Right lobe of liver (tissue), 4 donors: ENCODE data around the gene LIMK1.

Experiments used
- CTCF ChIP-seq, 4 donors: fragments of 200-600 bp in 3 of 4; fragments of 450-650 bp in 1 of 4; IDR thresholded peaks; one replicate each; pipeline versions ENCODE4 v1.5.1 to v1.8.0; 2016 to 2022; ENCODE audit warnings: antibody characterized with exemption in 4 of 4, mild to moderate bottlenecking in 2 of 4
- POLR2A ChIP-seq: fragments of 450-650 bp; IDR thresholded peaks from one replicate; pipeline ENCODE4 v1.6.1; 2017; ENCODE audit warnings: antibody characterized with exemption, mild to moderate bottlenecking
- donor health status: DM: no; HTN: no; CAD: no.
- donor health status: DM: no; HTN: no; CAD: no.
- donor health status: DM: no; HTN: yes; CAD: no.

DNA sequence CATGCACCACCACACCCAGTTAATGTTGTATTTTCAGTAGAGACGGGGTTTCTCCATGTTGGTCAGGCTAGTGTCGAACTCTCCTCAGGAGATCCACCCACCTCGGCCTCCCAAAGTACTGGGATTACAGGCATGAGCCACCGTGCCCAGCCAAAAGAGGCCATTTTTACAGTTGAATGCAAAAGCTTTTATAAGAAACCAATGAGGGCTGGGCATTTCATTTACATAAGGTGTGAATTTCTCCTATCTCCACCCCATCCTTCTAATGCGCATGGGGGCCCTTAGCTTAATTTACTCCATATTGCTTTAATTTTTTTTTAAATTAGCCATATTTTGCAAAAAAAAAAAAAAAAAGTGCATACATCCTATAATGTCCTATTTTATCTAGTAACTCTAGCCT, 65.5 kb downstream of the LIMK1 start:
- TF ChIP-seq CTCF (IDR thresholded peaks at IDR 0.05) (no peak), POLR2A (no peak)
